Astrocyte (in vitro differentiated cells and primary cell): ENCODE measurements around the gene ZMYM4.

Experiments
- EZH2 ChIP-seq: IDR thresholded peaks from 2 replicates; pipeline ENCODE4 v1.6.1; 2012; ENCODE audit warnings: mild to moderate bottlenecking, low read length, inconsistent platforms; ENCODE audit not compliant: insufficient read depth
- TF ChIP-seq, protein P1 (sequence below): IDR thresholded peaks from 2 replicates; pipeline ENCODE4 v1.5.1; 2011; ENCODE audit warnings: low read depth, mild to moderate bottlenecking, inconsistent platforms, low read length, moderate library complexity; ENCODE audit not compliant: insufficient read depth

- TF ChIP-seq, protein P1, sequence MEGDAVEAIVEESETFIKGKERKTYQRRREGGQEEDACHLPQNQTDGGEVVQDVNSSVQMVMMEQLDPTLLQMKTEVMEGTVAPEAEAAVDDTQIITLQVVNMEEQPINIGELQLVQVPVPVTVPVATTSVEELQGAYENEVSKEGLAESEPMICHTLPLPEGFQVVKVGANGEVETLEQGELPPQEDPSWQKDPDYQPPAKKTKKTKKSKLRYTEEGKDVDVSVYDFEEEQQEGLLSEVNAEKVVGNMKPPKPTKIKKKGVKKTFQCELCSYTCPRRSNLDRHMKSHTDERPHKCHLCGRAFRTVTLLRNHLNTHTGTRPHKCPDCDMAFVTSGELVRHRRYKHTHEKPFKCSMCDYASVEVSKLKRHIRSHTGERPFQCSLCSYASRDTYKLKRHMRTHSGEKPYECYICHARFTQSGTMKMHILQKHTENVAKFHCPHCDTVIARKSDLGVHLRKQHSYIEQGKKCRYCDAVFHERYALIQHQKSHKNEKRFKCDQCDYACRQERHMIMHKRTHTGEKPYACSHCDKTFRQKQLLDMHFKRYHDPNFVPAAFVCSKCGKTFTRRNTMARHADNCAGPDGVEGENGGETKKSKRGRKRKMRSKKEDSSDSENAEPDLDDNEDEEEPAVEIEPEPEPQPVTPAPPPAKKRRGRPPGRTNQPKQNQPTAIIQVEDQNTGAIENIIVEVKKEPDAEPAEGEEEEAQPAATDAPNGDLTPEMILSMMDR = no peak
- no peak for TF ChIP-seq EZH2
Observed at GRCh38 chr1:35247256-35247655, 21.3 kb upstream of the ZMYM4 start.
